ENCODE results near the gene PAPLN. TPM values are rescaled to one million over a fixed set of nuclear protein-coding genes. Genes with fewer than 3 reads are reported as not detected.

The PAPLN gene
- total RNA-seq, 1 experiment from 2014 or later: 0.75 TPM

DNA sequence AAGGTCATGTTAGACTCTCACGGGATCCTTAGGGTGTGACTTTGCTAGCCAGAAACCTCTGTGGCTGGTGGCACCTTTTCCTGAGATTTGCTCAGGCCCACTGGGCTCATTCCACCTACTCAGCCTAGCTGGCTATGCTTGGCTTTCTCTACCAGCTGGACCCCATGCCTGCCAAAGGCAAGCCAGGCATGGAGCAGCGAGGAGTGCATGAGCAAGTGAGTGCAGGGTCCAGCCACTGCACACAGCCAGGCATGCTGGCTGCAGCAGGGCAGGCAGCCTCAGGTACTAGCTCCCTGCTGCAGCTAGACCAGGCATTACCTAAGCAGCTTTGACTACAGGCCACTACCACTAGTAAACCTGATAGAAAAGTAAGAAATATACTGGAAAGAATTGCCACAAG lies 29.7 kb upstream of the PAPLN start:
- CTCF ChIA-PET: interaction anchor here (0.6 kb wide), 1 partner anchor 265 kb away, joined by 4 read pairs; no protein-coding TSS in a partner anchor
- Histone ChIP-seq H3K27ac (ENCODE audit: low read depth, low read length, poor library complexity, severe bottlenecking) (no peak overlapping the region), H3K36me3 (ENCODE audit: insufficient read depth, low read length, poor library complexity, severe bottlenecking) (peaks cover 23% of the 10 kb centered on the region), H3K4me3 (ENCODE audit: low read depth, low read length, poor library complexity, severe bottlenecking) (no peak overlapping the region), H3K4me1 (ENCODE audit: insufficient read depth, low read length, poor library complexity, severe bottlenecking) (no peaks in the 10 kb centered on the region), H3K27me3 (replicated peaks; ENCODE audit: insufficient read depth, low read depth, low read length, poor library complexity) (no peaks in the 10 kb centered on the region), H3K9me3 (ENCODE audit: low read depth, low read length, poor library complexity, severe bottlenecking) (no peaks in the 10 kb centered on the region)
- TF ChIP-seq, protein P1, sequence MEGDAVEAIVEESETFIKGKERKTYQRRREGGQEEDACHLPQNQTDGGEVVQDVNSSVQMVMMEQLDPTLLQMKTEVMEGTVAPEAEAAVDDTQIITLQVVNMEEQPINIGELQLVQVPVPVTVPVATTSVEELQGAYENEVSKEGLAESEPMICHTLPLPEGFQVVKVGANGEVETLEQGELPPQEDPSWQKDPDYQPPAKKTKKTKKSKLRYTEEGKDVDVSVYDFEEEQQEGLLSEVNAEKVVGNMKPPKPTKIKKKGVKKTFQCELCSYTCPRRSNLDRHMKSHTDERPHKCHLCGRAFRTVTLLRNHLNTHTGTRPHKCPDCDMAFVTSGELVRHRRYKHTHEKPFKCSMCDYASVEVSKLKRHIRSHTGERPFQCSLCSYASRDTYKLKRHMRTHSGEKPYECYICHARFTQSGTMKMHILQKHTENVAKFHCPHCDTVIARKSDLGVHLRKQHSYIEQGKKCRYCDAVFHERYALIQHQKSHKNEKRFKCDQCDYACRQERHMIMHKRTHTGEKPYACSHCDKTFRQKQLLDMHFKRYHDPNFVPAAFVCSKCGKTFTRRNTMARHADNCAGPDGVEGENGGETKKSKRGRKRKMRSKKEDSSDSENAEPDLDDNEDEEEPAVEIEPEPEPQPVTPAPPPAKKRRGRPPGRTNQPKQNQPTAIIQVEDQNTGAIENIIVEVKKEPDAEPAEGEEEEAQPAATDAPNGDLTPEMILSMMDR (conservative IDR thresholded peaks at IDR 0.05; ENCODE audit: low read depth, low read length): no peak
- TF ChIP-seq EZH2 (IDR thresholded peaks at IDR 0.05; ENCODE audit: borderline replicate concordance, low read depth, low read length, poor library complexity, severe bottlenecking): no peak
- BruUV-seq (replicated peaks): no TSS peak
- intact Hi-C loops (cut with micrococcal nuclease; ENCODE audit: unreplicated experiment): no loop called here
- POLR2A ChIA-PET (ENCODE audit: low non-redundant PET): no interaction called here
- no peak for DNase-seq (ENCODE audit: low spot score)

DNA sequence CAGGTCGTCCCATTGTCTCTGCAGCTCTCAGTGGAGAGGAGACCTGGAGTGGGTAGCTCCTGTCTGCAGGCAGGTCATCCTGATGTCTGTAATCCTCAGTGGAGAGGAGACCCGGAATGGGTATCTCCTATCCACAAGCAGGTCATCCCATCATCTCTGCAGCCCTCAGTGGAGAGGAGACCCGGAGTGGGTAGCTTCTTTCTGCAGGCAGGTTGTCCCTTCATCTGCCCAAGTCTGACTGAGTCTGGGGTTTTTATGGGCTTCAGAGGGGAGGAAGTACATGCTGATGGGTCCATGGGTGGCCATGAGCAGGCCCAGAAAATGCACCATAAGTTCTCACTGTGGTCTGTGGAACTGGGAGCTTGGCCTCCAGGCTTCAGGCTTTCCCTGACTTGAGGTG lies 28.9 kb upstream of the PAPLN start:
- H3K36me3 ChIP-seq (ENCODE audit: insufficient read depth, low read length, poor library complexity, severe bottlenecking): peaks cover 31% of the 10 kb centered on the region
- no TSS peak for BruUV-seq (replicated peaks)
- DNase-seq (ENCODE audit: low spot score): no peak
- TF ChIP-seq, protein P1 (conservative IDR thresholded peaks at IDR 0.05; ENCODE audit: low read depth, low read length): no peak
- no peak for TF ChIP-seq EZH2 (IDR thresholded peaks at IDR 0.05; ENCODE audit: borderline replicate concordance, low read depth, low read length, poor library complexity, severe bottlenecking)
- H3K4me3 ChIP-seq (ENCODE audit: low read depth, low read length, poor library complexity, severe bottlenecking): no peak overlapping the region
- ChIA-PET CTCF (no interaction called here), POLR2A (ENCODE audit: low non-redundant PET) (no interaction called here)
- H3K4me1 ChIP-seq (ENCODE audit: insufficient read depth, low read length, poor library complexity, severe bottlenecking): no peaks in the 10 kb centered on the region
- H3K27me3 ChIP-seq (replicated peaks; ENCODE audit: insufficient read depth, low read depth, low read length, poor library complexity): no peaks in the 10 kb centered on the region
- H3K27ac ChIP-seq (ENCODE audit: low read depth, low read length, poor library complexity, severe bottlenecking): no peak overlapping the region
- no peaks in the 10 kb centered on the region for H3K9me3 ChIP-seq (ENCODE audit: low read depth, low read length, poor library complexity, severe bottlenecking)
- intact Hi-C loops (cut with micrococcal nuclease; ENCODE audit: unreplicated experiment): no loop called here

DNA sequence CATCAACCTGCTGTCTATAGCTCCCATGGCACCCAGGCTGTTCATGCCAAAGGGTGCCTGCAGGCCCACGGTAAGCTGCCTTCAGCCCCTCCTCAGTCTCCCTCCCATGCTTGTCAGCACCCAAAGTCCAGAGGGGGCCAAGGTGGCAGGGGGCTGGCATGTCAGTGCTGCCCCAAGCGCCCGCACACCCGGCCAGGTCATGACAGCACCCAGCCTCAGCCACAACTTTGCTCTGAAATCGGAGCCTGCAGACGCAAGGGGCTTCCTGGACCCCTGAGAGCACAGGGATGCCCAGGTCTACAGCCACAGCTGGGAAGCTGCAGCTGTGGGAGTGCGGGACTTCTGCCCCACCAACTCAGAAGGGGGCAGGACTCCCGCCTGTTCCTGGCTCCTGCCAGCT lies 28.5 kb upstream of the PAPLN start:
- intact Hi-C loops (cut with micrococcal nuclease; ENCODE audit: unreplicated experiment): no loop called here
- POLR2A ChIA-PET (ENCODE audit: low non-redundant PET): no interaction called here
- TF ChIP-seq EZH2 (IDR thresholded peaks at IDR 0.05; ENCODE audit: borderline replicate concordance, low read depth, low read length, poor library complexity, severe bottlenecking): no peak
- TF ChIP-seq, protein P1 (conservative IDR thresholded peaks at IDR 0.05; ENCODE audit: low read depth, low read length): no peak
- Histone ChIP-seq H3K4me1 (ENCODE audit: insufficient read depth, low read length, poor library complexity, severe bottlenecking) (no peaks in the 10 kb centered on the region), H3K4me3 (ENCODE audit: low read depth, low read length, poor library complexity, severe bottlenecking) (no peak overlapping the region), H3K27me3 (replicated peaks; ENCODE audit: insufficient read depth, low read depth, low read length, poor library complexity) (no peaks in the 10 kb centered on the region), H3K27ac (ENCODE audit: low read depth, low read length, poor library complexity, severe bottlenecking) (no peak overlapping the region), H3K9me3 (ENCODE audit: low read depth, low read length, poor library complexity, severe bottlenecking) (no peaks in the 10 kb centered on the region), H3K36me3 (ENCODE audit: insufficient read depth, low read length, poor library complexity, severe bottlenecking) (peaks cover 33% of the 10 kb centered on the region)
- CTCF ChIA-PET: no interaction called here
- BruUV-seq (replicated peaks): no TSS peak
- DNase-seq (ENCODE audit: low spot score): no peak
